Measurements from ENCODE around the gene NDUFAF3.

The NDUFAF3 gene

GRCh38 chr3:49015765-49016164 lies 6.2 kb upstream of the NDUFAF3 start:
- no peak for TF ChIP-seq CTCF (conservative IDR thresholded peaks at IDR 0.05; ENCODE audit: low read depth, low read length)
- H3K4me3 ChIP-seq (ENCODE audit: low read length) = no peak overlapping the region
- no peak for DNase-seq (ENCODE audit: low read depth)

GRCh38 chr3:49016414-49017228 lies 5.3 kb upstream of the NDUFAF3 start:
- TF ChIP-seq CTCF (conservative IDR thresholded peaks at IDR 0.05; ENCODE audit: low read depth, low read length) = no peak
- H3K4me3 ChIP-seq (ENCODE audit: low read length) = no peak overlapping the region

GRCh38 chr3:49017229-49017970 lies 4.5 kb upstream of the NDUFAF3 start:
- H3K4me3 ChIP-seq (ENCODE audit: low read length) = peak overlapping the region; percentile 73
- TF ChIP-seq CTCF (conservative IDR thresholded peaks at IDR 0.05; ENCODE audit: low read depth, low read length) = no peak
- DNase-seq (ENCODE audit: low read depth) = no peak

More at GRCh38 chr3:49016414-49017228, 5.3 kb upstream of the NDUFAF3 start:
- DNase-seq (ENCODE audit: low read depth) = no peak

- peak within 1 kb of the TSS; percentile 73 for H3K4me3 ChIP-seq (ENCODE audit: low read length)
- DNase-seq (ENCODE audit: low read depth) = no peak
- TF ChIP-seq CTCF (conservative IDR thresholded peaks at IDR 0.05; ENCODE audit: low read depth, low read length) = no peak
Measured at GRCh38 chr3:49017971-49018706, 3.8 kb upstream of the NDUFAF3 start, which contains the start of gene DALRD3. TSS of gene DALRD3 (minus strand) at chr3:49018580. CDS start at chr3:49018564, 16 bp downstream.

- no peak for DNase-seq (ENCODE audit: low read depth)
- TF ChIP-seq CTCF (conservative IDR thresholded peaks at IDR 0.05; ENCODE audit: low read depth, low read length) = no peak
- peak overlapping the region; percentile 73 for H3K4me3 ChIP-seq (ENCODE audit: low read length)
Measured at GRCh38 chr3:49018707-49019006, 3.3 kb upstream of the NDUFAF3 start.

- DNase-seq (ENCODE audit: low read depth) = no peak
- no peak for TF ChIP-seq CTCF (conservative IDR thresholded peaks at IDR 0.05; ENCODE audit: low read depth, low read length)
- H3K4me3 ChIP-seq (ENCODE audit: low read length) = peak overlapping the region; percentile 83
Measured at GRCh38 chr3:49019941-49020329, 2.0 kb upstream of the NDUFAF3 start.

Measured in retinal pigment epithelial cell (primary cell).